Measurements from ENCODE around the gene CACNB4. TPM values are rescaled to one million over a fixed set of nuclear protein-coding genes. Genes with fewer than 3 reads are reported as not detected.
"Not testable (repeated sequence)": the region's sequence is repeated elsewhere in the genome, so short reads cannot be mapped to it uniquely, and the experiment has no call there.

Gene CACNB4
- total RNA-seq, 1 experiment from 2014 or later, result not detected

DNA sequence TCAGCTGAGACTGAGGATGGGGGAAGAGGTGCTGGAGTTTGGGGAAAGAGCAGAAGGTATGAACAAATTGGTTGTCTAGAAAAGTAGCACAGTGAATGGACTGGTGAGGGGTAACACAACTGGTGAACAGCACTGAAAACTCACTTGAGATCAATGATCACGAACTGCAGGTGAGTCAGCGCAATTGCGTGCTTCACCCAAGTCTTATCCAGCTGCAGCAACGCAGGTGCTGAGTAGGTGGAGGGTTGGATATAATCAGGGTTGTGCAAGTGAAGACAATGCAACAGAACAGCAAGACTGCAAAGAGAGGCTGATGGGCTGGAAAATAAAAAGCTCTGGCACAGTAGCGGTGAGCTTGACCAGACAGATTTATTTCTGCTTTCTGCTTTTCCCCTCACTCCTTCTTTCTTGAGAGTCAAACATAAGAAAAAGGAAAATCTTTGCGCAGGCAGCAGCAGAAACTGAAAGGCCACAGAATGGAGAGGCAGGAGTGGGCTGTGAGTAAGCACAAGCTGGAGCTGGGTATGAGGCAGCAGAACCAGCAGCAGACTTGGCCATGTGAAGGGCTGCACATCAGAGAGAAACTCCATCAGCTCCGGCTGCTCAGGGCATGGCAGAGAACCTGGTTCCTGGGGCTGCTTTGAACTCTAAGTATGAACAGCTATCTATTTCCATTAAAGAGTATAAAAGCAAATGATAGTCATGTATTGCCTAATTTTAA is 171.2 kb downstream of the CACNB4 start:
- no peaks in the 10 kb centered on the region for H3K36me3 ChIP-seq
- H3K9me3 ChIP-seq, result no peaks in the 10 kb centered on the region

DNA sequence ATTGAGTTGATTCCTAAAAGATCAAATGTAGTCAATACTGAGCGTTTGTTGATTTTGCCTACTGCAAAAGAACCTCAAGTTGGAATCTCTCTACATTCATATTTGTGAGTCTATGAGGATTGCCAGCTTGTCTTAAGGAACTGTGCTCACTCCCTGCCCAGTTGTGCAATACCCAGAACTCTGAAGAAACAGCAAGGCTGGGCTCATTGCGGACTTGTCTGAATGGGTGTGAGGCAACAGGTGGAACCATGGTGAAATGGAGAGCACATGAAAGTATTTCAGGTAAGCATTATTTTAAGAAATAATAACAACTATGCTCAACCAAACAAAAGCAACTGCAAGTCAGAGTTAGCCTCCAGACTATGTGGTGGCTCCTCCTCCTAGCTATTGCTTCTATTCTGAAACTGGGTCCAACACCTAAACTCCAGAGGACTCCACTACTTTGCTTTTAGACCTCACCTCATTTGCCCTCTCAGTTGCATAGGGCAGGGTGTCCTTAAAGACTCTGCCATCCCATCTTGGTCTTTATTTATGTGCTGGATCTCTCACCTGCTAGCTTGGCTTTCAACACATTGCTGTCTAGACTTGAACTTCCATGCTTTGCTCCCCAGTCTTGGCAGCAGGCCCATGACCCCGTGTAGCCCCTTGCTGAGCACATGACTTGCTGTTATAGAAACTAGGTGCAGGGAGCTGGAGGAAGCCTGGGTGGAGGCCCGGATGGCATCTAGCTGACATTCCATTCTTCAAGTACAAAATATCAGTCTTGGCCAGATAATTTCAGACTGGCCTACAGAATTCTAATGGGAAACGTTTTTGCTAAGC is 175.8 kb downstream of the CACNB4 start:
- no peak overlapping the region for H3K4me3 ChIP-seq
- no peaks in the 10 kb centered on the region for H3K9me3 ChIP-seq
- DNase-seq, result peak; percentile 4
- peaks cover 2% of the 10 kb centered on the region; the same call in 1 of the 2 replicates for H3K27me3 ChIP-seq
- no peaks in the 10 kb centered on the region for H3K36me3 ChIP-seq

More for the DNA sequence above, 171.2 kb downstream of the CACNB4 start:
- DNase-seq, result no peak
- Histone ChIP-seq H3K27me3 (peaks cover 2% of the 10 kb centered on the region; the same call in 1 of the 2 replicates), H3K4me3 (no peak overlapping the region)

DNA sequence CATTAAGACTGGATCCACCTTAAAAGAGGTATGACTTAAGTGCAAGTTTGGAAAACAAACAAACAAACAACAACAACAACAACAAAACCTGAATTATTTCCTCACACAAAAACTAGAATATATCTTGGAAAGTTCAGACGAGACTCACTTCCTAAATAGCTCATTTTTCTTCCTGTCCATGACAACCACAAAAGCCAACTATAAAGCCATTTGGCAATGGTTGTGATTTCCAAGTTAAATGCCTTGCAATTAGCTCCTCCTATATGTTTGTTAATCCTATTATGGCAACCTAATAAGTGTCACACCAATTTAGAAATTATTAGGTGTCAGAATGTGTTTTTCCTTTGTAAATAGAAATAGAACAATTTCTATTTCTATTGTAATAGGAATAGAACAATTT is 179.1 kb downstream of the CACNB4 start:
- no peaks in the 10 kb centered on the region for H3K36me3 ChIP-seq
- no peak for DNase-seq
- H3K4me3 ChIP-seq, result no peak overlapping the region
- H3K9me3 ChIP-seq, result no peaks in the 10 kb centered on the region
- H3K27me3 ChIP-seq, result no peaks in the 10 kb centered on the region

DNA sequence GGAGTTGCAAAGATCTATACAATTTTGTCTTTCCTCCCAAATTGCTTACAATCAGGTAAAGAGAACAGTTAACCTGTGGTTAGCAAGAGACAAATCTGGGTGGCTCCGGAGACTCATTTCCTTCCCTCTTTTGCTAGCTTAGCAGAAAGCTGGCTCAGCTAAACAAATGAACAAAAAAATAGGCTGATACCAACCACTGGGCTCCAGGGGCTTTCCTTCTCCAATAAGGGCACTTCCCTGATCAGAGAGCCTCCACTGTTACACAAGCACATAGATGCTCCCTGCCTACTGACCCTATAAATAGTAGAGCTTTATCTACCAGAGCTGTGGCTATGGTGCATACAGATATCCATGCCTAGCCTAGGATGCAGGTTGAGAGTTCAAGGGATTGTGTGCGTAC is 180.5 kb downstream of the CACNB4 start:
- Histone ChIP-seq H3K4me3 (no peak overlapping the region), H3K36me3 (no peaks in the 10 kb centered on the region), H3K9me3 (no peaks in the 10 kb centered on the region), H3K27me3 (no peaks in the 10 kb centered on the region)
- no peak for DNase-seq

DNA sequence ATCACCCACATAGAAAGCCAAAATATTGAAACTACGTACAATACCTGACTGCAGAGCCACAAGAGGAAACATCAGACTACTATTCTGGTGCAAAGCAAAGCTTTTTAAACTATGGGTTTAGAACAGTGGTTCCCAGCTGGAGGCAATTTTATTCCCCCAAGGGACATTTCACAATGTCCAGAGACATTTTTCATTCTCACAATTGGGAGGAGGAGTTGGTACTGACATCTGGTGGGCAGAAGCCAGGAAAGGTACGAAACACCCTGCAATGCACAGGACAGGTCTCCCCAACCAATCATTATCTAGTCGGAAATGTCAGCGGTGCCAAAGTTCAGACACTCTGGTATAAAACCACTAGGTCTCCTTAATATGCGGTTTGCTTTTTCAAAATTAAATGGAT is 182.2 kb downstream of the CACNB4 start:
- Histone ChIP-seq H3K9me3 (no peaks in the 10 kb centered on the region), H3K27me3 (no peaks in the 10 kb centered on the region), H3K4me3 (no peak overlapping the region), H3K36me3 (no peaks in the 10 kb centered on the region)
- DNase-seq, result no peak

DNA sequence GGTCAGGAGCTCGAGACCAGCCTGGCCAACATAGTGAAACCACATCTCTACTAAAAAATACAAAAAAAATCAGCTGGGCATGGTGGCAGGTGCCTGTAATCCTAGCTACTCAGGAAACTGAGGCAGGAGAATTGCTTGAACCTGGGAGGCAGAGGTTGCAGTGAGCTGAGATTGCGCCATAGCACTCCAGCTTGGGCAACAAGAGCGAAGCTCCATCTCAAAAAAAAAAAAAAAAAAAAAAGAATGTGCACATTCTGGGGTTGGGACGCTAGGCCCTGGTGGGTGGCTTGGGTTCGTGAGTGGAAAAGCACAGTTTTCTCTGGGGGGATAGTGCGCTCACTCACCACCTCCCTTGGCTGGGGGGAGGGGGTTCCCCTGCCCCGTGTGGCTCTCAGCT is 183.2 kb downstream of the CACNB4 start:
- not testable (repeated sequence) for H3K9me3 ChIP-seq, H3K27me3 ChIP-seq, DNase-seq, H3K36me3 ChIP-seq, H3K4me3 ChIP-seq

DNA sequence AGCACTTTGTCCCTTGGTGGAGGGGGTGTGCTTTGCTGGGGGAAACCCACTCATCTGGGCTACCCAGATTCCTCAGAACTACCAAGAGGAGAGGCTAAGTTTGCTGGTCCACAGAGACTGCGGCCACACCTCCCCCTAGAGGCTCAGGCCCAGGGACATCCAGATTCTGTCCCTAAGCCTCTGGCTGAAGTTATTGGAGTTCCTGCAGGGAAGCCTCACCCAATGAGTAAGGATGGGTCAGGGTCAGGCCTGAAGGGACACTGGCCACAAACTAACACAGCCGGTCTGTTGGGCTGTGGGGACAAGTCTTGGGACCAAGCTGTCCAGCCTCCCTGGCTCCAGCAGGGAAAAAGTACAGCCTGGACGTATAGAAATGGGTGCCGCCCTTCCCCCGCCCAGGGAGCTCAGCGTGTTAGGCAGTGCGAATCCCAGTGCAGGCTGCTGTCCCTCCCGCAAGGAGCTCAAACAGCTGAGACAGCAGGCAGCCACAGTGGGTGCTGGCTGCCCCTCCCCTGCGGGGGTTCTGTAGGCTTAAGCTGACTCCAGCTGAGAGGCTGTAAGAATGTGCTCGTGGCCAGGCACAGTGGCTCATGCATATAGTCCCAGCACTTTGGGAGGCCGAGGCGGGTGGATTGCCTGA is 183.7 kb downstream of the CACNB4 start:
- DNase-seq, result no peak
- H3K4me3 ChIP-seq, result no peak overlapping the region
- H3K9me3 ChIP-seq, result no peaks in the 10 kb centered on the region
- no peaks in the 10 kb centered on the region for H3K27me3 ChIP-seq
- no peaks in the 10 kb centered on the region for H3K36me3 ChIP-seq

DNA sequence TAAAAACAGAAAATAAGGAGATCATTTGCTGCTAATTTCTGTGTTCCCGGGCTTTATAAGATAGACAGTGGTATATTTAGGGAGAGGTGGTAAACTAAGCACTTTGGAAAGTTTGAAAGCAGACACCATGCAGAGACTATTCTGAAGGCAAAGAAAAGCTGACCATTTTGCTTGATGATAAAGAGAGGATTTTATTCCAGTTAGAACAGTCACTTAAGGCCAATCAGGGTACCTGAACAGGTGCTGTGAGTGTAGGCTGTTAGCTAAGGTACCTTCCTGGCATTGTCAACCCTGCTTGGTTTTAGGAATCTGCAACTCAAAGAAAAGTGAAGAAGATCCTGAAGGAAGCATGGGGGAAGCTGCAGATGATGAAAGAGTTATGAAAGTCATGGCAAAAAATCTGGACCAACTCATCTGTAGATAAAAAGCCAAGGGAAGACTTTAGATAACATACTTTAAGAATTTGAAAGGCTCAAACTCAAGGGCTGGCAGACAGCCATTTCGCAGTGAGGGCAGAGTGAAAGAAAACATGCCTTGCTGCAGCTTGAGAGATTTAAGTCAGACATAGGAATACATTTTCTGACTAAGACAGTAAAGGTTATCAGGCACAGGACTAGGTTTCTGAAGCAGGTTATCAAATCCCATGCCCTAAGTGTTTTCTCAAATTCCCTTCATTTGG is 190.5 kb downstream of the CACNB4 start:
- H3K9me3 ChIP-seq, result no peaks in the 10 kb centered on the region
- no peak overlapping the region for H3K4me3 ChIP-seq
- H3K36me3 ChIP-seq, result no peaks in the 10 kb centered on the region
- H3K27me3 ChIP-seq, result no peaks in the 10 kb centered on the region
- DNase-seq, result no peak

DNA sequence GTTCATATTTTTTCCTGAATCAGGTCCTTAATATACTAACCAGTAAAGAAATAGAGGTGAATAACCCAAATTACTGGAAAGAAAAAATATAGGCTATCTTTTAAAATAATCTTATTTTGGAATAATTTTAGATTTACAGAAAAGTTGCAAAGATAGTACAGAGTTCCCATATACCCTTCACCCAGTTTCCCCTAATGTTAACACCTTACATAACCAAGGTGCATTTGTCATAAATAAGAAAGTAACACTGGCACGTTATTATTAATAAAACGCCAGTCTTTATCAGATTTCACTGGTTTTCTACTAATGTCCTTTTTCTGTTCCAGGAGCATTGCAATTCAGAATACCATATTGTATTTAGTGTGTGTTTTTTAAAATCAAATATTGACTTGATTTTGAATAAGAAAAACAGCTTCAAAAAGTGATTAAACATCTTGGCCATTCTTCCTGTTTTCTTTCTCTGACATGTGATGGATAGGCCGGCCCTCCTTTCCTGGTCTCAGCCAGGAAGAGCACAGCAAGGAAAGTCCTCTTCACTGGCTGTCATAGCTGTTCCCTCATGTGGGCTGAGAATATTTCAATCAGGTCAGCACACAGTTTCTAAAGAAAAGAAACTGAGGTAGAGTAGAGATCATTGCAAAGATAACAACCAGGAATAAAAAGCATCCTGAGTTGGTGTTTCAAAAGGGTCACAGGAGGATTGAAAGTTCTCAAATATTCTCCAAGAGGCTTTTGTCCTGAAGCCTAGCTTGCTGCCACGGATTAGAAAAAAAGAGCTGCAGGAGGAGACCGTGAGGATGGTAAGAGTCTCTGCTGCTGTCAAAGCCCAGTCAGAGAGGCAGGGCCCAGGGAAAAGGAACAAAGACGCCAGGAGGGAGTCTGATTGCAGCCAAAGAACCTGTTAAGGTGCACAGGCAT is 191.3 kb downstream of the CACNB4 start:
- H3K9me3 ChIP-seq, result no peaks in the 10 kb centered on the region
- DNase-seq, result no peak
- no peaks in the 10 kb centered on the region for H3K36me3 ChIP-seq
- no peaks in the 10 kb centered on the region for H3K27me3 ChIP-seq
- no peak overlapping the region for H3K4me3 ChIP-seq

DNA sequence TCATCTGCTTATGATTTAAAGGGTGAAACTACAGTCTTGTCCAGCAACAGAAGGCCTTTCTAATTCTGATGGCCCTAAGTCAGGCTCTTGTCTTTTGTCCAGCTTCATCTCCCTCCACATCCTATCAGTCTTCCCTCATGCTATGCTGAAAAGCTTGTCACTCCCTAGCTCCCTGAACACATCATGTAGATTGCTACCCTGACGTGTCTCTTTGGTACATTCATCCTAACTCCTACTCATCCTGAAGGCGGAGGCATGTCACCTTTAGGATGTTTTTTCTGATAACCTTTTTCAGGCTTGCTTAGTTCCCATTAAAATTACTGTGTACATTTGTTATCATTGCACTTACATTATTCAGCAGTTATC is 192.2 kb downstream of the CACNB4 start:
- H3K27me3 ChIP-seq, result no peaks in the 10 kb centered on the region; the same call in 1 of the 2 replicates
- no peaks in the 10 kb centered on the region for H3K36me3 ChIP-seq
- no peak overlapping the region for H3K4me3 ChIP-seq
- no peaks in the 10 kb centered on the region for H3K9me3 ChIP-seq
- DNase-seq, result no peak

DNA sequence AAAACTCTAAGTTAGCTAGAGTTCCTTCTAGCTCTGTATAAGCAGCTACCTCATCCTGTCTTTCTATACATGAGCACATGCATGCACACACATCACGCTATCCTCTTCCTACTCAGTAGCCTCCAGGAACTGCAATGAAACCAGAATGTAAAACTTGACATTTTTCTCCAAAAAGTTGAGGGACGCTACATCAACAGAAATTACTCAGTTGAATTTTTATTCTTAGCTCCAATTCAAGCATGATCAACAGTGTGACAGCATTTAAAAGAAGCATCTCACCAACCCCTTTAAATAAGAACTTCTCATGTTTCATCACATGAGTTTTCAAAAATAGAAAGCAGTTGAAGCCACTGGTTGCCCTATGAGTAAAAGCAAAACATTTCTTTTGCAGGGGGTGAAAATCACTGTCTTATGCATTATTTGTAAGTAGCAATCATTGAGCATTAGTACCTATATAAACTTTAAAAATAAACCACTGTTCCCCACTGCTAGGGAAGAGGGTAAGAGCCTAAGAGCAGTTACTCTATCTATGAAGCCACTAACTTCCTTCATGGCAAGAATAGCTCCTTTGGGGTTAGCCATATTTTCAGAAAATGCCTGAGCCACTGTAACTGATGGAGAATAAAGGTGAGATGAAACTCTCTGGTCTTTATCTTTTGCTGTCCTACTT is 192.7 kb downstream of the CACNB4 start:
- no peaks in the 10 kb centered on the region for H3K9me3 ChIP-seq
- no peaks in the 10 kb centered on the region for H3K36me3 ChIP-seq
- H3K4me3 ChIP-seq, result no peak overlapping the region
- no peaks in the 10 kb centered on the region; the same call in 1 of the 2 replicates for H3K27me3 ChIP-seq
- DNase-seq, result no peak

DNA sequence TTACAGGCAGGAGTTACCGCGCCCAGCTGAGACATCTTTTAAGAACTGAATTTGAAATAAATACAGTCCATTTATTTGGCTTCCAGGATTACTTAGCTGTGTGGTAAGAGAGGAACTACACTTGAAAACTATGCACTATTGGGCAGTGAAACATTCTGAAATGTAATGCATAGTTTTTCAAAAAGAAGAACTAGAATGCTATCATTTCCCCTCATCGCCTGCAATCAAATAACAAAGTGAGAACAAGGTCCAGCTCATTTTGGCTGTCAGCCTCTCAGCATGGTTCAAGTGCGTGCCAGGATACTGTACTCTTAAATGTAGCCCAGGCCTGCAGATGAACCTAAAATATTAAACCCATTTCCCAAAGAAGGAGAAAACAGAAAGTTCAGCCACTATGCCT is 194.0 kb downstream of the CACNB4 start:
- no peaks in the 10 kb centered on the region for H3K9me3 ChIP-seq
- DNase-seq, result no peak
- H3K36me3 ChIP-seq, result no peaks in the 10 kb centered on the region
- no peaks in the 10 kb centered on the region; the same call in 1 of the 2 replicates for H3K27me3 ChIP-seq
- no peak overlapping the region for H3K4me3 ChIP-seq

DNA sequence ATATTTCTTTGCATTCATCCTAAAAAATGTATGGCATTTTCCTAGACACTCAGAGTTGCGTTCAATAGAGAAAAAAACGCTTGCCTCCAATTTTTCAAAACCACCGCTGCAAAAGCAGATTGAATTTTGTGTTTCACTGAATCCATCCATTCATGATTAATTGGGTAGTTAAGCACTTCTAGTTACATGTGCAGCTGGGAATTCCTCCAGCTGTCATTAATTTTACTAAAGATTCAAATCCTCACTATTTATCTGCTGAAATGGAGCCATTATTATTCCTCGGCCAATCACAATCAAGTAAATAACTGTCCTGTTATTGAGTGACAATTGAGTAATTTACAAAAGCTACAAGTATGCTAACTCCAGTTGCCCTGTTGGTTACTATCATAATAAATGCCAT is 194.8 kb downstream of the CACNB4 start:
- Histone ChIP-seq H3K36me3 (no peaks in the 10 kb centered on the region), H3K27me3 (no peaks in the 10 kb centered on the region; the same call in 1 of the 2 replicates), H3K9me3 (no peaks in the 10 kb centered on the region), H3K4me3 (no peak overlapping the region)
- DNase-seq, result no peak

DNA sequence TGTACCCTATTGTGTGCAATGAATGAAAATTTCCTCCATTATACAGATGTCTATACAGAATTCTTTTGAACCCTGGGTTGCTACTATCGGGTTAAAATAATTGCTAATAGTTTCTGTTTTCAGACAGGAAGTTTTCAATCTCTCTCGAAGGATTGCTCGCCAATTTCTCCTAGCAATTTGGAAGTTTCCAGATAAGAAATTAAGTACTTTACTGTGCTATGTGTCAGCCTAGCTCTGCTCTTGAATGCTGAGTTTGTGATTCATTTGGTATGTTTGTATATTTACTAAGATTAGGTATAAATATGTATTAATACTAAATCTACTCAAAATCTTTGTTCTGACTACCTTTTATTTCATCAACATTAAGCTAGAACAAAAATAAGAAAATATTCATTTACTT is 196.0 kb downstream of the CACNB4 start:
- no peak for DNase-seq
- no peaks in the 10 kb centered on the region for H3K36me3 ChIP-seq

DNA sequence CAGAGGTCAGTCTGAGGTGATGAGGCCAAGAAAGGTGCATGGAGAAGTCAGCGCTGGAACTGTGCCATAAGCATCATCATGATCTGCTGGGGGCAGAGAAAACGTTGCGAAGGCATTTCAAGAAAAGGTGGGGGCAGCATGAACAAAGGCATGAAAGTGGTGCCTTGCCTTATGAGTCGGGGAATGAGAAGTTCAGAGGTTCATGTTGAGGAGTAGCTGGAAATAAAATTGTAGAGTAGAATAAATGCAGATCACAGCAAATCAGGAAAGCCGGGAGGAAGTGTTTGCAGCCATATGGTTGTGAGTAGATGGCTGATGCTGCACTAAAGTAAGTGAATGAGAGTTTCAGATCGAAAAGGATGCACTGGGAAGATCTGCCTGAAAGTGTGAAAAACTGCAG is 198.5 kb downstream of the CACNB4 start:
- DNase-seq, result no peak
- H3K36me3 ChIP-seq, result no peaks in the 10 kb centered on the region
- no peak overlapping the region for H3K4me3 ChIP-seq

More for the DNA sequence above, 196.0 kb downstream of the CACNB4 start:
- no peaks in the 10 kb centered on the region for H3K9me3 ChIP-seq
- no peaks in the 10 kb centered on the region; the same call in 1 of the 2 replicates for H3K27me3 ChIP-seq
- no peak overlapping the region for H3K4me3 ChIP-seq

More for the DNA sequence above, 198.5 kb downstream of the CACNB4 start:
- no peaks in the 10 kb centered on the region for H3K9me3 ChIP-seq
- H3K27me3 ChIP-seq, result no peaks in the 10 kb centered on the region; the same call in 1 of the 2 replicates

All from MG63 (cell line).